ENCODE data around the gene JMJD8. TPM values are rescaled to one million over a fixed set of nuclear protein-coding genes. Genes with fewer than 3 reads are reported as not detected.
"Not testable (repeated sequence)": the region's sequence is repeated elsewhere in the genome, so short reads cannot be mapped to it uniquely, and the experiment has no call there.

The JMJD8 gene
- total and polyA plus RNA-seq, 2 experiments from 2014 or later, result 87.9 to 96.3 TPM

GRCh38 chr16:694187-694862, 10.2 kb upstream of the JMJD8 start:
- no peaks in the 10 kb centered on the region for H3F3A ChIP-seq (ENCODE audit: insufficient read depth)
- H3K4me2 ChIP-seq (ENCODE audit: unreplicated experiment), result no peak overlapping the region
- H3K27me3 ChIP-seq (replicated peaks; ENCODE audit: insufficient read depth), result peaks cover 19% of the 10 kb centered on the region
- H3K4me1 ChIP-seq (ENCODE audit: insufficient read depth), result peaks cover 7% of the 10 kb centered on the region; the same call in 1 of the 2 replicates
- H3K4me3 ChIP-seq, result no peak overlapping the region
- DNase-seq, result no peak
- in situ Hi-C loops (cut with MboI), result no loop called here
- H3K36me3 ChIP-seq (ENCODE audit: low read depth), result no peaks in the 10 kb centered on the region
- no peaks in the 10 kb centered on the region for H3K9me2 ChIP-seq (ENCODE audit: insufficient read depth)
- peak; percentile 80 for TF ChIP-seq EZH2 (IDR thresholded peaks at IDR 0.05; ENCODE audit: insufficient read depth, poor library complexity, severe bottlenecking)
- TF ChIP-seq EZH2phosphoT487 (IDR thresholded peaks at IDR 0.05; ENCODE audit: insufficient read depth, low read depth), result no peak; the same call in 1 of the 2 replicates
- no peaks in the 10 kb centered on the region for H3K9me3 ChIP-seq (ENCODE audit: low read depth)
- H3K79me2 ChIP-seq (ENCODE audit: insufficient read depth), result peaks cover 6% of the 10 kb centered on the region
- H2AFZ ChIP-seq, result no peak overlapping the region
- H3K9ac ChIP-seq, result no peak overlapping the region
- H3K27ac ChIP-seq, result no peak overlapping the region
- WGBS, 2 experiments (ENCODE audit: low coverage in 1 of 2, low lambda C conversion rate in 2 of 2, missing lambda C conversion rate in 2 of 2), result 1 to 3% methylated on average over 23 to 53 of the region's 64 CpGs
- H4K20me1 ChIP-seq (ENCODE audit: insufficient read depth), result no peaks in the 10 kb centered on the region

- H2AFZ ChIP-seq, result no peak overlapping the region
- no peak overlapping the region for H3K9ac ChIP-seq
- no peaks in the 10 kb centered on the region for H4K20me1 ChIP-seq (ENCODE audit: insufficient read depth)
- DNase-seq, result no peak
- H3K79me2 ChIP-seq (ENCODE audit: insufficient read depth), result peaks cover 11% of the 10 kb centered on the region
- in situ Hi-C loops (cut with MboI), result no loop called here
- H3K27ac ChIP-seq, result no peak overlapping the region
- H3F3A ChIP-seq (ENCODE audit: insufficient read depth), result no peaks in the 10 kb centered on the region
- H3K9me2 ChIP-seq (ENCODE audit: insufficient read depth), result no peaks in the 10 kb centered on the region
- peaks cover 8% of the 10 kb centered on the region; the same call in 1 of the 2 replicates for H3K4me1 ChIP-seq (ENCODE audit: insufficient read depth)
- no peaks in the 10 kb centered on the region for H3K9me3 ChIP-seq (ENCODE audit: low read depth)
- H3K36me3 ChIP-seq (ENCODE audit: low read depth), result no peaks in the 10 kb centered on the region
- no peak for TF ChIP-seq EZH2 (IDR thresholded peaks at IDR 0.05; ENCODE audit: insufficient read depth, poor library complexity, severe bottlenecking)
- no peak for TF ChIP-seq EZH2phosphoT487 (IDR thresholded peaks at IDR 0.05; ENCODE audit: insufficient read depth, low read depth)
- peaks cover 19% of the 10 kb centered on the region for H3K27me3 ChIP-seq (replicated peaks; ENCODE audit: insufficient read depth)
- H3K4me3 ChIP-seq, result no peak overlapping the region
- 13 to 17% methylated on average over 7 to 22 of the region's 37 CpGs for WGBS, 2 experiments (ENCODE audit: low coverage in 1 of 2, low lambda C conversion rate in 2 of 2, missing lambda C conversion rate in 2 of 2)
- H3K4me2 ChIP-seq (ENCODE audit: unreplicated experiment), result no peak overlapping the region
Measured at GRCh38 chr16:693766-694165, 9.6 kb upstream of the JMJD8 start.

GRCh38 chr16:693364-693763, 9.2 kb upstream of the JMJD8 start:
- Histone ChIP-seq H3K9ac (no peak overlapping the region), H3K4me1 (ENCODE audit: insufficient read depth) (peaks cover 8% of the 10 kb centered on the region; the same call in 1 of the 2 replicates), H3K36me3 (ENCODE audit: low read depth) (no peaks in the 10 kb centered on the region), H3K4me3 (no peak overlapping the region), H3K79me2 (ENCODE audit: insufficient read depth) (peaks cover 15% of the 10 kb centered on the region), H3K9me3 (ENCODE audit: low read depth) (no peaks in the 10 kb centered on the region), H3K4me2 (ENCODE audit: unreplicated experiment) (no peak overlapping the region), H3K27me3 (replicated peaks; ENCODE audit: insufficient read depth) (peaks cover 19% of the 10 kb centered on the region), H3F3A (ENCODE audit: insufficient read depth) (no peaks in the 10 kb centered on the region), H3K9me2 (ENCODE audit: insufficient read depth) (no peaks in the 10 kb centered on the region), H4K20me1 (ENCODE audit: insufficient read depth) (no peaks in the 10 kb centered on the region), H2AFZ (no peak overlapping the region), H3K27ac (no peak overlapping the region)
- DNase-seq, result no peak
- WGBS, 2 experiments (ENCODE audit: low coverage in 1 of 2, low lambda C conversion rate in 2 of 2, missing lambda C conversion rate in 2 of 2), result 50 to 55% methylated on average over 17 to 21 of the region's 22 CpGs
- in situ Hi-C loops (cut with MboI), result no loop called here
- TF ChIP-seq EZH2 (IDR thresholded peaks at IDR 0.05; ENCODE audit: insufficient read depth, poor library complexity, severe bottlenecking) (no peak), EZH2phosphoT487 (IDR thresholded peaks at IDR 0.05; ENCODE audit: insufficient read depth, low read depth) (no peak)

GRCh38 chr16:692356-693108, 8.4 kb upstream of the JMJD8 start:
- H4K20me1 ChIP-seq (ENCODE audit: insufficient read depth), result no peaks in the 10 kb centered on the region
- in situ Hi-C loops (cut with MboI), result no loop called here
- 63 to 68% methylated on average over 10 of the region's 10 CpGs for WGBS, 2 experiments (ENCODE audit: low coverage in 1 of 2, low lambda C conversion rate in 2 of 2, missing lambda C conversion rate in 2 of 2)
- H3K27me3 ChIP-seq (replicated peaks; ENCODE audit: insufficient read depth), result peaks cover 19% of the 10 kb centered on the region
- no peaks in the 10 kb centered on the region for H3K36me3 ChIP-seq (ENCODE audit: low read depth)
- H2AFZ ChIP-seq, result no peak overlapping the region
- no peak overlapping the region for H3K27ac ChIP-seq
- H3F3A ChIP-seq (ENCODE audit: insufficient read depth), result no peaks in the 10 kb centered on the region
- no peak overlapping the region for H3K4me3 ChIP-seq
- no peak overlapping the region for H3K9ac ChIP-seq
- H3K4me2 ChIP-seq (ENCODE audit: unreplicated experiment), result no peak overlapping the region
- TF ChIP-seq EZH2 (IDR thresholded peaks at IDR 0.05; ENCODE audit: insufficient read depth, poor library complexity, severe bottlenecking) (no peak), EZH2phosphoT487 (IDR thresholded peaks at IDR 0.05; ENCODE audit: insufficient read depth, low read depth) (no peak)
- H3K9me3 ChIP-seq (ENCODE audit: low read depth), result no peaks in the 10 kb centered on the region
- H3K79me2 ChIP-seq (ENCODE audit: insufficient read depth), result peaks cover 16% of the 10 kb centered on the region
- H3K9me2 ChIP-seq (ENCODE audit: insufficient read depth), result no peaks in the 10 kb centered on the region
- DNase-seq, result no peak
- H3K4me1 ChIP-seq (ENCODE audit: insufficient read depth), result peaks cover 8% of the 10 kb centered on the region; the same call in 1 of the 2 replicates

GRCh38 chr16:691242-691641, 7.1 kb upstream of the JMJD8 start:
- H3K9me2 ChIP-seq (ENCODE audit: insufficient read depth); H3K4me1 ChIP-seq (ENCODE audit: insufficient read depth); H3K9me3 ChIP-seq (ENCODE audit: low read depth); H3K4me3 ChIP-seq; H3K9ac ChIP-seq; H3K36me3 ChIP-seq (ENCODE audit: low read depth); H3K27ac ChIP-seq; H4K20me1 ChIP-seq (ENCODE audit: insufficient read depth); H3K4me2 ChIP-seq (ENCODE audit: unreplicated experiment); H2AFZ ChIP-seq; DNase-seq; in situ Hi-C loops (cut with MboI); H3F3A ChIP-seq (ENCODE audit: insufficient read depth): not testable (repeated sequence)
- peaks cover 20% of the 10 kb centered on the region for H3K79me2 ChIP-seq (ENCODE audit: insufficient read depth)
- WGBS, 2 experiments (ENCODE audit: low coverage in 1 of 2, low lambda C conversion rate in 2 of 2, missing lambda C conversion rate in 2 of 2), result 71 to 74% methylated on average over 16 of the region's 16 CpGs
- H3K27me3 ChIP-seq (replicated peaks; ENCODE audit: insufficient read depth), result peaks cover 18% of the 10 kb centered on the region

Data from GM23248 (cell line).